Activated CD4-positive, CD25-positive, alpha-beta regulatory T cell (primary cell): ENCODE data around the gene SPACA1.
"Not testable (repeated sequence)": the region's sequence is repeated elsewhere in the genome, so short reads cannot be mapped to it uniquely, and the experiment has no call there.

Experiments used
- DNase-seq, 4 experiments: peaks; one replicate each; lab custom pipeline; 2025; lab: John Stamatoyannopoulos, UW

SPACA1 gene, protein sequence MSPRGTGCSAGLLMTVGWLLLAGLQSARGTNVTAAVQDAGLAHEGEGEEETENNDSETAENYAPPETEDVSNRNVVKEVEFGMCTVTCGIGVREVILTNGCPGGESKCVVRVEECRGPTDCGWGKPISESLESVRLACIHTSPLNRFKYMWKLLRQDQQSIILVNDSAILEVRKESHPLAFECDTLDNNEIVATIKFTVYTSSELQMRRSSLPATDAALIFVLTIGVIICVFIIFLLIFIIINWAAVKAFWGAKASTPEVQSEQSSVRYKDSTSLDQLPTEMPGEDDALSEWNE

DNA sequence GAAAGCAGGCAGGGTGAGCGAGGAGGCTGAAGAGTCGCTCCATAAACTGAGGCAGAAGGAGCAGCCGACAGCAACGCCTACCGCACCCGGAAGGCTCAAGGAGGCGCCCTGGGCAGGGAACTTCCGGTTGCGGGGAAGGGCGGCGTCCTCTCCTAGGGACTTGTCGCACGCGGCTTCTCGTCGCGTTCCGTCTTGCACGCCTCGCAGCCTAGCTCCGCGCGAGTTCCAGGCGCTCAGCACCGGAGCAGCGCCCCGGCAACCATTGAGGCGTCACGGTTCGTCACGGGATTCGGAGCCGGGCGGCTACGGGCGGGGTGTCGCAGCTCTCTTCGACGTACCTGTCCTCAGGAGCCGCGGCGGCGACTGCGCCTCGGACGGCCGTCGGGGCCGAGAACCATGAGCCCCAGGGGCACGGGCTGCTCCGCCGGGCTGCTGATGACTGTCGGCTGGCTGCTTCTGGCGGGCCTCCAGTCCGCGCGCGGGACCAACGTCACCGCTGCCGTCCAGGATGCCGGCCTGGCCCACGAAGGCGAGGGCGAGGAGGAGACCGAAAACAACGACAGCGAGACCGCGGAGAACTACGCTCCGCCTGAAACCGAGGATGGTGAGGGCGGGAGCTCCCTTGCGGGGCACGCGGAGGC is at the start of gene SPACA1:
SPACA1 (plus strand) TSS at position 332 of the 641 bp plus-strand sequence; CDS start at position 397, 65 bp downstream.
- no peak for DNase-seq

DNA sequence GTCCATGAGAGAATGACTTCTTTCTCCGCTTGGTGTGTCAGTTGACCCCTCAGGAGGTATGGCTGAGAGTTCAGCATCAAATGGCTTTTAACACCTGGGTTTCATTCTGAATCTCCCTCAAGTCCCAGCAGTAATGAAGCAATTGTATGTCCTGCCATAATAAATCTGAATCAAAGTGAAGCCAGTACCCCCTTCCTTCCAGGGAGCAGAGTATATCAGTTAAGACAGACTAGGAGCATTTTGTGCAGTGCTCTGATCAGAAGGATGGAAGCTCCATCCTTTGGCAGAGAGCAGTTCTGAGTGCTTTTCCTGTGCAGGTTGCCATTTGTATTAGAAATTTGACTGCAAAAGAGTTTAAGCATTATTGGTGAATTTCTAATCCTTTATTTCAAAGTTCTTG is 46.9 kb upstream of the SPACA1 start:
- no peak for DNase-seq

DNA sequence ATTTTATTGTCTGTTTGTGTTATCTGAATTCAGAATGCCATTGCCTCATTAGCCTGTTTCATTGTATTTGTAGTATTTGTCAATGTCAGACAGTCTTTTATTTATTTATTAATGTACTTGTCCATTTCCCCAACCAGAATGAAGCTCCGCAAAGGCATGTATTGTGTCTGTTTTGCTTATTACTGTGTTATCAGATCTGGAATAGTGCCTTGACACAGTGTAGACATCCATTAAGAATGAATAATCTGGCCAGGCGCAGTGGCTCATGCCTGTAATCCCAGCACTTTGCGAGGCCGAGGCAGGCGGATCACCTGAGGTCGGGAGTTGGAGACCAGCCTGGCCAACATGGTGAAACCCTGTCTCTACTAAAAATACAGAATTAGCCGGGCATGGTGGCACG is 46.4 kb upstream of the SPACA1 start:
- not testable (repeated sequence) for DNase-seq

DNA sequence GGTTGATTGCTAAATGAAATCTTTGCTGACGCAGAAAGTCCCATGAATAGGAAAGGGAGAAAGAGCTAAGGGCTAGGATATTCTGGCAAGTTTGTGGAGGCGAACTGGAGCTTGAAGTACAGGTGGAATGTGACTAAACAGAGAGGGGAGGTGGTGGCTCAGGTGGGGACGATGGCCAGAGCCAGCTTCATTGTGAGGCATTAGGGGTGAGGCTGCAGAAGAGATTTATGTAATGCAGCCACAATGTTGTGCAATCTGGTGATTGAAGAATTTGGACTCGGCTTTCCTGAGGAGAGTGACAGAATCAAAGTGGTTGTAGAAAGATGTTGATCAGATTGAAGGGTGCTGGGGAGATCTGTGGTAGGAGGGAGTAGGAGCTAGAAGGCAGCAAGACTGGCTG is 42.9 kb upstream of the SPACA1 start:
- no peak for DNase-seq

DNA sequence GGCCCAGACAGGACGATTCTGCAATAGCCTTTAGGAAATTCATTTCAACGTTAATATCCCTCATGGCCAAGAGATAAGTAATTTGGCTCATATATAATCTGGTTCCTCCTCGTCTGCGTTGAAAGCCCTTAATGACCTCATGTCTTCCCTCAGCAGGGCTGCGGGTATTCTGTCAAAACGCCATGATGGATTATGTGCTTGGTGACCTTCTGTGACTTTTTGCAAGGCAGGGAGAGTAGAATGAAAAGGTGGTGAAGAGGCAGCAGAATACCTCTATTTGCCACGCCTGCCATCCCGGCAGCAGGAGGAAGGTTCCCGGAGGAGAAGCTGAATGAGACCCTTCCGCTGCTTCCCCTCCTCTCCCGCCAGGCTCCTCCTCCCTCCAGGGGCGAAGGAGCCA is 41.1 kb upstream of the SPACA1 start:
- DNase-seq: no peak

DNA sequence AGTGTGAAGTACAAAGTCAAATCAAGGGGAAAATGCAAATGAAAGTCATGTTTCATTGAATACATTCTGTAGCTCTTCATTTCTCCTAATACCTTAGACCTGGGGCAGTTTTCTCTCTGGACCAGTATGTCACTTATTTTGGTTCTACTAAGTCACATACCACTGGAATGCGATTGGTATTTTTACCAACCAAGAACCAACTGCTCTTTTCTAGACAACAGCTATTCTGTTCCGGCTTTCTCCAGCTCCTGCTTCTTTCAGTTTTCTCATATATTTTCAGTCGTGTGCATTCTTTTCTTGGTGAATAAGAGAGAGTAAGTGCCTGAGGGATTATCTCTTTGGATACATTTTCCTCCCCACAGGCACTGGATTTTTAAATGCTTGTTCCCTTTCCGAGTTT is 39.2 kb upstream of the SPACA1 start:
- no peak for DNase-seq

DNA sequence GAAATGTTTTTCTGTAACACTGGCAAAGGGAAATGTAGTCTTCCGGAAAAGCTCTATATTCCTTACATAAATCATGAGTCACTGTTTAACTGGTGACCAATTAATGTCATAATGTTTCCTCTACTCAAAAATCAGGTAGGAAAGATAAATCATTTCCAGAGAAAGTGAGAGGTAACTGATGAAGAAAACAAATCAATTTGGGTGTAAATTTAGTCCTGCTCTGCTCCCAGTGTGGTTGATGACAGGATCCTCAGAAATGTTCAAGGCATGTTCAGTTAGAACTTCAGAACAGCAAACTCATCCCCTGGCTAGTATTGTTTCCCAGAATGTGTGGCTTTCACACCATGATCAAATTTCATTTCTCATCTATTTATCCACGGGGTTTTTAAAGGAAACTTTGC is 38.8 kb upstream of the SPACA1 start:
- DNase-seq: no peak

DNA sequence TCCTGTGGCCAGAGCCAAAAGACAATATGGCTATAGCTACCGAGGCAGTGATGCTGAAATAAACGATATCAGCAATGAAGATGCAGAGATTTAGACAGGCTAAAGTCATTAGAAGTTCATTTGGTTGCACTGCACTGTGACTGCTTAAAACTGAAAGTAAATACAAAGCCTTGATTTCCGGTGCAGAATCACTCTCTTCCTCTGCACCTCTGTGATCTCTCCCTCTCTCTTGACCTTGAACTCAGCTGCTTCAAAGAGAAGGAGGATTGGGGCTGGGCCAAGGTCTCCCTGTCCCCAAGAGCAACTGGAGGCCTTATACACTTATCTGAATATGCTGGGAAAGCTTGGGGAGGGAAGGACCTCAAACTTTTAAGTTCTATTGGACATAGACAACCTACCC is 34.6 kb upstream of the SPACA1 start:
- DNase-seq: no peak

DNA sequence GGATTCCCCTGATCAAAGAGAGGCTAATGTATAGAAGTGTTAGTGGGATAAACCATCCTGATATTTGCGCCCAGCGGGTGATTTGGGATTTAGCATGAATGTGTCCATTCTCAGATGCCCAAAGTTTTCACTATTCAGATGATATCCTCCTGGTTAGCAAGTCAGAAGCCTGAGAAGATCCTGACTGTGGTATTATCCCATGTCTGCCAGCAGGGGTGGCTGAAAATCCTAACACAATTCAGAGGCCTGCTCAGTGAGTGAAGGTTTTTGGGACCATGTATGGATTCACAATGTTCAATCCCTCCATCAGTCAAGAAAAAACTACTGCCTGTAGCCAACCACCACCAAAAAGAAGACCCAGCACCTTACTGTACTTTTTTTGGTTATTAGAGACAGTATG is 34.1 kb upstream of the SPACA1 start:
- DNase-seq: no peak

DNA sequence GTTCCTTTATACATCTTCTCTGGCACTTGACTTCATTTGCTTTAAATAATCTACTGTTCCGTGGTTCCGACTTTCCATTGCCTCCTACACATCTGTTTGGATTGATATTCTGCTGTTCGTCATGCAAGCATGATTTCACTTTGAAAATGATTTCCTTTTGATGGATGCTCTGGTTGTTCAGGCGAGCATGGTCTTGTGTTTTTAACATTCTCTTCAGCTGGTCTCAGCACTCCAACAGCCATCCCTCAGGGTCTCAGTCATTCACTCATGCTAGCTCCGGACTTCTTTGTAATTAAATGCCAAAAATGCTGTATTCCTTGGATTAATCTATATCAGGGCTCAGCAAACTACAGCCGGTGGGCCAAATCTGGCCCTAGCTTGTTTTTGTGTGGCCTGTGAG is 27.2 kb upstream of the SPACA1 start:
- DNase-seq: no peak

DNA sequence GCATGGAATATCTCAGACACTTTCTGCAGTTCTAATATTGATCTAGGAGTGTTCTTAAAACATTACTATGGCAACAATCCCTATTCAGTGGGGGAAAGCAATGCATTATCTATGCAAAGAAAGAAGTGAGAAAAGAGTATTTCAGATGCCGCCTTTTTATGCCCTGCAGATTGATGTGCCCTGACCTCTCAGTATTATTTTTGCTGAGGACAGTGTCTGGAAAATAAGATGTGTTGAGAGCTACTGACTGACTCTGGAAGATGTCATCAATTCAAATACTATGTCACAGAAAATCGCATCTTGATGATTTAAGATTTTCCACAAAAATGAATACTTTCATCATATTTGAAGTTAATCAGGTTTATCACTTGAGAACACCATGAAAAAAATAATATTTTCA is 22.9 kb upstream of the SPACA1 start:
- no peak for DNase-seq

DNA sequence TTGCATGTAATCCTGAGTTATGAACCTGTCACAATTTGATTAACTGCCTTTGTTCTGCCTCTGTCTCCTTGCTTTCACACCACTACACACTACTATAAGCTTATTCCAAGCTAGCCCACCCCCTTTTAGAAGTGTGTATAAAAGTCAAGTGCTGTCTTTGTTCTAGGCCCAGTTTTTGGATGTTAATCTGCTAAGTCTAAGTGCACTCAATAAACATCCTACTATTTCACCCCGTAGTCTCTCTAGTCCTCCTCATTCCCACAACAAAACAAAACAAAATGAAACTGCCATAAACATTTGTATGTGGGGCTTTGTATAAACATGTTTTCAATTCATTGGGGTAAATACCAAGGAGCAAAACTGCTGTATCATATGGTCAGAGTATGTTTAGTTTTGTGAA is 16.1 kb upstream of the SPACA1 start:
- no peak for DNase-seq

DNA sequence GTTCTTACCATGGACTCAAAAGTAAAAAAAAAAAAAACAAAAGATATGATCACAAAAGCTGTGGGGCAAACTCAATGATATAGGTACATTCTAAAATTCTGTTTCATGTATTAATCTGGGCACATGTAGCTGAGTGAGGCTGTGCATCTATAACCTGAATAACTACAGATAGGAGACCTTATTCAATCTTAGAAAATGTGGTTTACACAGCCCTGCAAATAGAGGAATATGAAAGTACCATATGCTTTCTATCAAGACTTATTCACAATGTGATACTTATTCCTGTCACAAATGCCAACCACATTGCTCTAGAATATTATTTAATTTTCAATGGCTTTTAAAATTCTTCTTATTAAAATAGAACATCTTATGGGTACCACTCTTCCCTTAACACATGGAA is 3.1 kb upstream of the SPACA1 start:
- no peak for DNase-seq

DNA sequence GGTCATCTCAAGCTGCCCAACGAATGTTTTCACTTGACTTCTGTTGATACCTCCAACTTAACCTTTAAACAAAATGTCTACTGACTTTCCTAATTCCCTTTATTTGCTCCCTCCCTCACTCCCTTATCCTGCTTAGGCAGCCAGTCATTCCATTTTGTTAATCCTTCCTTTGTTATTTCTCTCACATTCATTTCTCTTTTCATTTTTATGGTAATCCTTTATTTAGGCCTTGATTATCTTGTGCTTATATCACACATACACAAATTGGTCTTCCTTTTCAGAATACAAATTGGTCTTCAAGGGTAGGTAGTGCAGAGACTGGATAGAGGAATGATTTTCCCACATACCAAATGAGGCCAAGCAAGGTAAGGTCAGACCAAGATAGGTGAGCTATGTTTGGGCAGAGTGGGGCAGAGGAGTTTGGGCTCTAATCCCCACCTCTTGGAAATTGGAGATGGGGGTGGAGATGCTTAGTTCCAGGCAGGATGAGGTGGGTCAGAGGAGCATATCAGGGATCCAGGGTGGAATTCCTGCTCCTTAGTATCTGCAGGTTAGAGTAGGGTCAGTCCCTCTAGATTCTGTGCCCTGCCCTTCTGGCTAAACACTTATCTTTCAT is 2.0 kb upstream of the SPACA1 start:
- DNase-seq: no peak

DNA sequence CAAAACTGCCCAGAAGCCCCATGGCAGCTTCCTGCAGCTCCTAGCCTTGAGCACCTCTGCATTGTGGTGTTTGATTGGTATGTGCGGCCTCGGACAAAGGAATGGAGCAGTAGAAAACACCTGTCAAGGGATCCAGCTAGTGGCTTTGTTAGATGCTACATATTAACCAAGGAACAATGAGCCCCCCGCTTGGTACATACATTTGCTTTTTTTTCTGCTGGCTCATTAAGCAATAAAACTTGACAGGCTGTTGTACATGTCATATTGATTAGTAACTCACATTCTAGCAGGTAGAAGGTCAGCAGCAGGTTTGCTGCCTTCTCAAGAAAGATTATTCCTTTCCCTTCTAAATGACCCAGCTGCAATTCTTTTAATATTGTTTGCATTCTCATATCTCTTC is 937 bp downstream of the SPACA1 start:
- DNase-seq: no peak

DNA sequence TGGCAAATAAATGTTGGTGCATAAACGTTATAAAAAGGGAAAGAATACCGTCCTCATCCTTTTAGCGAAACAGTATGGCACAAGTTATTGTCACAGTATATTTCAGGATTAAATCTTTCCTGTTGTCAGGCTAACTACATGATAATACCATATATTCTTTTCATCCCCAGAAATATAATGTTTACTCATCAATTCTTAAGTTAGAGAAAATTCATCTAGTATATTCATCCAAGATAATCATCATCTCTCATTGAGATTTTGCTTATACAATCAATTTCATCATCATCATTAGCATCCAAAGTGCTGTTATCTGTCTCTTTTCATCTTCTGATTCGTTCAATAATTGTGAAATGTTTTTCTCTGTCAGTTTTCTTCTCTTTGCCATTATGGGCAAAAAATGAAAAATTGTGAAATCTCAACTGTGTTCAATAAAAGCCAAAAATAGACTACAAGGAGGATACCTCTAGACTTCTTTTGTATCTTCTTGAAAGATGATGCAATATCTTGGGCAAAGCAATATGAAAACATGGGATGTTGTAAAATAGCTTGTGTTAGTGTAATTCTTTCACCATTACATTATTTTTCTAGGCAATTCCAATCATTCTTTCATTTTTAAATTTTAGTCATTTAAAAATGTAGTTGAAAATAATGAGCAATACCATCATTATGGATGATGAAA is 2.6 kb downstream of the SPACA1 start:
- DNase-seq: no peak

DNA sequence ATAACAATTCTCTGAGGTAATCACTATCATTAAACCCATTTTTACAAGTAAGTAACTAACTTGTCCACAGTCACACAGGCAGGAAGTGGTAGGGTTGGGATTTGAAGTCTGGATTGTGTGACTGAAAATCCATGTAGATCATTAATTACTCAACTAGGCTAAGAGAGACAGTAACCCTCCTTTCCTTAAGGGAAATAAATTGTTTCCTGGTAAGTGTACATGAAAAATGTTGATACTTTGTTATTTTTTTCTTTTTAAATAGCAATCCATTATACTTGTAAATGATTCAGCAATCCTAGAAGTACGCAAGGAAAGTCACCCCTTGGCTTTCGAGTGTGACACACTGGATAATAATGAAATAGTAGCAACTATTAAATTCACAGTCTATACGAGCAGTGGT is 11.6 kb downstream of the SPACA1 start:
- no peak for DNase-seq

DNA sequence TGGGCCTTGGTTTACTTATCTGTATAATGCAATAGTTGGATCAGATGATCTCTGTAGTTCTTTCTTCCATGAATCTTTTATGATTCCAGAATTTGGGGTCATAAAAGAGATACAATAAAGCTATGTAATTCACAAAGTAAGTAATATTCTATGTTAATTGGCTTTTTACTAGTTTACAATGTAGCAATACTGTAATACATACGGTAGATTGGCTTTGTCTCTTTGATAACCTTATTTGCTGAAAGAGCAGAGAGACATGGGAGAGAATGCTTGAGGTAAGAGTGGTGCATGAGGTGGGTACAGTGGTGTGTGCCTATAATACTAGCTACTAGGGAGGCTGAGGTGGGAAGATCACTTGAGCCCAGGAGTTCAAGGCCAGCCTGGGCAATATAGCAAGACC is 14.7 kb downstream of the SPACA1 start:
- DNase-seq: no peak

DNA sequence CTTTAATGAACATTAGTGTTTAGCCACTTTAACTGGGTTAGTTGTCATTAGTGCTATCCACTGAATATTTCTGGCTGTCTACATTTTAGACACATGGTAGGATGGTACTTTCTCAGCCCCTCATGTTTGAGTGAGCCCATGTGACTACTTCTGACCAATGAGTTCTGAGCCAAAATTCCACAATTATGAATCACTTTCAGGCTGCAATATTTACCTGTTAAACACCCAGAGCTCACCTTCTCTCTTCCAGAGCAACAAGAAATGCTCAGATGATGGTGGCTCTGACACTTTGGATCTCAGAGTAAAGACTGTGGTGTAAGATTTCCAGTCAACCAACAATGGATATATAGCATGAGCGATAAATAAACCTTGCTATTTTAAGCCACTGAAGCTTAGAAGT is 24.8 kb downstream of the SPACA1 start:
- DNase-seq: no peak

DNA sequence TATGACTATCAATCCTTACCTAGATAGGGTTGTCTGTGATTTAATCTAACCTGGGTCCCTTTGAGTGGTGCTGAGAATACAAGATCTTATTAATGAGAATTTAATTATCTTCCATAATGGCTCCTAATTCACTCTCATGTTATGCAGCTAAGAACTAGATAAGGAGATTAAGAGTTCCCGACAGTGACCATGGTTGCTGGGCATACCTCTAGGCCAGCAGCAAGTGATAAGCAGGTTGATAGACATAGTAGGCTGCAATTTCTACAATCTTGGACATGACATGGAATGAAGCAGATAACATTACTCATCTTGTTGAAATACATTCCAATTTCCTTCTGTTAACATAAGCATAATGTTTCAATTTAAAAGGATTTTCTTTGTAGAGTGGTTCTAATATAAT is 27.1 kb downstream of the SPACA1 start:
- DNase-seq: no peak

DNA sequence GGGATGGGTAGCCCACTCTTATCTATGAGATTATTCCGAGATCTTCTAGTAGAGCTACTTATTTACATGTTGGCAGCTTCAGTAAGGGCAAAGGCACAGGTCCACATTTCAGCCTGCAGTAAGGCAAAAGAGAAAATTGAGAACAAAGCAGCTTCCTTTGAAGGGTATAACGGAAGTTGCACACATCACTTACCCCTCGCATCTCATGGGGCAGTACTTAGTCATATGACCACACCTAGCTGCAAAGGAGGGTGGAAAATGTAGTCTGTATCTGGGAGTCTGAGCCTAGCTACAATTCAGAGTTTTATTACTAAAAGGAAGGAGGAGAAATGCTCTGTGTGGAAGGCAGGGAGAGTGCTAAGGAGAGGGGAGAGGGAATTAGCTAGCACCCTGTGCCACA is 29.7 kb downstream of the SPACA1 start:
- no peak for DNase-seq

DNA sequence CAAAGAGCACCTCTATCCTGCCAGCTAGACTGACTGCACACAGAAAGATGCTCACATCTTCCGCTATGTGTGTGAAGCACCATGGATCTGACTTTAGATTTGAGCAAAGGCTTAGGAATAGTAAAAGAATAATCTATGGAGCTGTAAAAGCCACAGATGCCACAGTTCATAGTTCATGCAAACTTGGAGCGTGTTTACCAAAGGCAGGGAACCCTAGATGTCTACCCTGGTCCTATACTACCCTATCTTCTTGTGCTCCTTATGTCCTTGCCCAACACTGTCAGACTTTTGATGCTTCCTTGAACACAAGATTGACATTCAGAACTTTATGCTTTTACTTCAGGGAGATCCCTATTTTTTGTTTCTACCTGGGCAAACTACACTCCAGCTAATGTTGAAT is 39.2 kb downstream of the SPACA1 start:
- DNase-seq: no peak

DNA sequence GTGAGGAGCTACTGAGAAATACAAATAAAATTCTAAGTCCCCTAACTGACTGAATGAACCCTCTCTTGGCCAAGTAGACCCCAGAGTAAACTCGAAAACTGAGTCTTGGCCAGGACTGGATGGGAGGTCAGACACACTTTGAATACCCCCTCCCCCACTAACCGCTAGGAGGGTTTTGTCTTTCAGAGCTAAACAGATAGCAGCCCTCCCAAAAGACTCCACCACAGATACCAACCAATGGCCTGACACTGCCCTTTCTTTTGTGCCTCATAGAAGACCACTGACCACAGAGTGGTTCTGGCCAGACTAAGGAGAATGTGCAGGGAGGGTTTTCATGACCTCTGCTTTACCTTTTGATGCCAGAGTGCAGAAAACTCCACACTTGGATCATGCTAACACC is 42.1 kb downstream of the SPACA1 start:
- DNase-seq: no peak
